Measurements from ENCODE around the gene P2RX4.

The P2RX4 gene

GRCh38 chr12:121175383-121176119, 34.4 kb upstream of the P2RX4 start:
- 91% methylated on average over 15 of the region's 16 CpGs for WGBS
- no peaks in the 10 kb centered on the region for H3K4me1 ChIP-seq (ENCODE audit: insufficient read depth, low read length)

GRCh38 chr12:121176826-121177529, 33.0 kb upstream of the P2RX4 start:
- Histone ChIP-seq H3K27me3 (ENCODE audit: insufficient read depth, low read length) (no peaks in the 10 kb centered on the region), H3K4me3 (ENCODE audit: low read length) (no peak overlapping the region), H3K4me1 (ENCODE audit: insufficient read depth, low read length) (no peaks in the 10 kb centered on the region), H3K36me3 (ENCODE audit: insufficient read depth, low read length) (no peaks in the 10 kb centered on the region), H3K9ac (ENCODE audit: low read depth, low read length) (no peak overlapping the region), H3K9me3 (ENCODE audit: insufficient read depth, low read depth, low read length) (no peaks in the 10 kb centered on the region), H3K27ac (ENCODE audit: low read depth, low read length) (no peak overlapping the region)
- 82% methylated on average over 19 of the region's 19 CpGs for WGBS

More at GRCh38 chr12:121175383-121176119, 34.4 kb upstream of the P2RX4 start:
- no peak overlapping the region for H3K27ac ChIP-seq (ENCODE audit: low read depth, low read length)
- no peaks in the 10 kb centered on the region for H3K36me3 ChIP-seq (ENCODE audit: insufficient read depth, low read length)
- no peaks in the 10 kb centered on the region for H3K9me3 ChIP-seq (ENCODE audit: insufficient read depth, low read depth, low read length)
- no peak overlapping the region for H3K4me3 ChIP-seq (ENCODE audit: low read length)
- H3K27me3 ChIP-seq (ENCODE audit: insufficient read depth, low read length), result no peaks in the 10 kb centered on the region
- no peak overlapping the region for H3K9ac ChIP-seq (ENCODE audit: low read depth, low read length)

DNA sequence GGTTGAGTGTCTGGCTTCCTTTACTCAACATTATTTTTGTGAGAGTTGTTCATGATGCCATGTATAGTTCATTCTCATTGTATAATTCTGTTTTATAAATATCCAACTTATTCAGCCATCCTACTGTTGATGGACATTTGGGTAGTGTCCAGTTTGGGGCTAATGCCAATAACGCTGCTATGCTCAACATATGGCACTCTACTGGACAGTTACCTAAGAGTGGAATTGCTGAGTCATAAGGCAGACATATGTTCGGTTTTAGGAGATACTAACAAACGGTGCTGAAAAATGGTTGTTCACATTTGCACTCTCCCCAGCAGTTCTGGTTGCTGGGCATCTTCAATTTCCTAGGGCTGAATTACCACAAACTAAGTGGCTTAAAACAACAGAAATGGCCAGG, 28.7 kb upstream of the P2RX4 start:
- Histone ChIP-seq H3K9ac (ENCODE audit: low read depth, low read length) (no peak overlapping the region), H3K4me3 (ENCODE audit: low read length) (no peak overlapping the region), H3K27ac (ENCODE audit: low read depth, low read length) (no peak overlapping the region), H3K4me1 (ENCODE audit: insufficient read depth, low read length) (no peaks in the 10 kb centered on the region), H3K27me3 (ENCODE audit: insufficient read depth, low read length) (no peaks in the 10 kb centered on the region), H3K36me3 (ENCODE audit: insufficient read depth, low read length) (no peaks in the 10 kb centered on the region), H3K9me3 (ENCODE audit: insufficient read depth, low read depth, low read length) (peaks cover 5% of the 10 kb centered on the region; the same call in 1 of the 2 replicates)
- WGBS, result 98% methylated on average over 3 of the region's 3 CpGs

- H3K27ac ChIP-seq (ENCODE audit: low read depth, low read length), result no peak overlapping the region
- WGBS, result 88% methylated on average over 1 of the region's 3 CpGs
- H3K9ac ChIP-seq (ENCODE audit: low read depth, low read length), result no peak overlapping the region
- no peaks in the 10 kb centered on the region for H3K4me1 ChIP-seq (ENCODE audit: insufficient read depth, low read length)
- no peak overlapping the region for H3K4me3 ChIP-seq (ENCODE audit: low read length)
- no peaks in the 10 kb centered on the region for H3K27me3 ChIP-seq (ENCODE audit: insufficient read depth, low read length)
- H3K9me3 ChIP-seq (ENCODE audit: insufficient read depth, low read depth, low read length), result peaks cover 5% of the 10 kb centered on the region; the same call in 1 of the 2 replicates
- H3K36me3 ChIP-seq (ENCODE audit: insufficient read depth, low read length), result no peaks in the 10 kb centered on the region
Observed at GRCh38 chr12:121182222-121182893, 27.6 kb upstream of the P2RX4 start.

DNA sequence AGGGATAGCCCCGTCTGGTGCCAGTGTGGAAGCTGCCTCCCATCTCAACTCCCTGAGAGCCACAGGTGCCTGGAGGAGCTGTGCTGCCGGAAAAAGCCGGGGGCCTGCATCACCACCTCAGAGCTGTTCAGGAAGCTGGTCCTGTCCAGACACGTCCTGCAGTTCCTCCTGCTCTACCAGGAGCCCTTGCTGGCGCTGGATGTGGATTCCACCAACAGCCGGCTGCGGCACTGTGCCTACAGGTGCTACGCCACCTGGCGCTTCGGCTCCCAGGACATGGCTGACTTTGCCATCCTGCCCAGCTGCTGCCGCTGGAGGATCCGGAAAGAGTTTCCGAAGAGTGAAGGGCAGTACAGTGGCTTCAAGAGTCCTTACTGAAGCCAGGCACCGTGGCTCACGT, 25.5 kb upstream of the P2RX4 start:
- Histone ChIP-seq H3K27ac (ENCODE audit: low read depth, low read length) (no peak overlapping the region), H3K27me3 (ENCODE audit: insufficient read depth, low read length) (no peaks in the 10 kb centered on the region), H3K4me1 (ENCODE audit: insufficient read depth, low read length) (no peaks in the 10 kb centered on the region), H3K4me3 (ENCODE audit: low read length) (no peak overlapping the region), H3K9ac (ENCODE audit: low read depth, low read length) (no peak overlapping the region), H3K36me3 (ENCODE audit: insufficient read depth, low read length) (no peaks in the 10 kb centered on the region), H3K9me3 (ENCODE audit: insufficient read depth, low read depth, low read length) (peaks cover 5% of the 10 kb centered on the region; the same call in 1 of the 2 replicates)
- WGBS, result 85% methylated on average over 15 of the region's 15 CpGs

GRCh38 chr12:121184984-121185889, 24.7 kb upstream of the P2RX4 start:
- H3K9ac ChIP-seq (ENCODE audit: low read depth, low read length), result no peak overlapping the region
- peaks cover 5% of the 10 kb centered on the region; the same call in 1 of the 2 replicates for H3K9me3 ChIP-seq (ENCODE audit: insufficient read depth, low read depth, low read length)
- no peak overlapping the region for H3K4me3 ChIP-seq (ENCODE audit: low read length)
- no peak overlapping the region for H3K27ac ChIP-seq (ENCODE audit: low read depth, low read length)
- H3K27me3 ChIP-seq (ENCODE audit: insufficient read depth, low read length), result no peaks in the 10 kb centered on the region
- WGBS, result 95% methylated on average over 7 of the region's 7 CpGs
- no peaks in the 10 kb centered on the region for H3K4me1 ChIP-seq (ENCODE audit: insufficient read depth, low read length)
- H3K36me3 ChIP-seq (ENCODE audit: insufficient read depth, low read length), result no peaks in the 10 kb centered on the region

- 89% methylated on average over 1 of the region's 2 CpGs for WGBS
- Histone ChIP-seq H3K27ac (ENCODE audit: low read depth, low read length) (no peak overlapping the region), H3K27me3 (ENCODE audit: insufficient read depth, low read length) (no peaks in the 10 kb centered on the region), H3K4me3 (ENCODE audit: low read length) (no peak overlapping the region), H3K9me3 (ENCODE audit: insufficient read depth, low read depth, low read length) (peaks cover 5% of the 10 kb centered on the region; the same call in 1 of the 2 replicates), H3K9ac (ENCODE audit: low read depth, low read length) (no peak overlapping the region), H3K4me1 (ENCODE audit: insufficient read depth, low read length) (no peaks in the 10 kb centered on the region), H3K36me3 (ENCODE audit: insufficient read depth, low read length) (no peaks in the 10 kb centered on the region)
Observed at GRCh38 chr12:121186826-121187225, 23.1 kb upstream of the P2RX4 start.

DNA sequence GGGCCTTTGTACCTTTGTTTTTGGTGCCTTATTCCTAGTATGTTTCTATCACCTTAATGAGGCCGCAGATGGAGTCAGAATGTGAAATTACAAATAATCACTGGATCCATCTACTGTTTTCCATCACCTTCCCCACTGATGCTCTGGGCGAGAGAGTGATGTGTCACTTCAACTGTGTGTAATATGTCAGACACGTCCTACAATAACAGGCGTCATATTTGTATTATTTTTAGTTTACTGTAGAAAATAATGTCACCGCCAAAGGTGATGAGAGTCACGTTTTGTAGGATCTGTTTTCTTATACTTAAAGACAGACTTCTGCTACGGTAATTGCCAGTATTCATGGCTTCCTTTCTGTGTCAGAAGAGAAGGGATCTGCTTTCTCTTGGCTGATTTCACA, 22.4 kb upstream of the P2RX4 start:
- Histone ChIP-seq H3K27me3 (ENCODE audit: insufficient read depth, low read length) (no peaks in the 10 kb centered on the region), H3K27ac (ENCODE audit: low read depth, low read length) (no peak overlapping the region), H3K36me3 (ENCODE audit: insufficient read depth, low read length) (no peaks in the 10 kb centered on the region), H3K4me1 (ENCODE audit: insufficient read depth, low read length) (no peaks in the 10 kb centered on the region), H3K9me3 (ENCODE audit: insufficient read depth, low read depth, low read length) (peaks cover under 1% of the 10 kb centered on the region; the same call in 1 of the 2 replicates), H3K9ac (ENCODE audit: low read depth, low read length) (no peak overlapping the region), H3K4me3 (ENCODE audit: low read length) (no peak overlapping the region)
- 92% methylated on average over 7 of the region's 7 CpGs for WGBS

GRCh38 chr12:121188227-121188626, 21.7 kb upstream of the P2RX4 start:
- Histone ChIP-seq H3K9ac (ENCODE audit: low read depth, low read length) (no peak overlapping the region), H3K4me3 (ENCODE audit: low read length) (no peak overlapping the region), H3K36me3 (ENCODE audit: insufficient read depth, low read length) (no peaks in the 10 kb centered on the region), H3K9me3 (ENCODE audit: insufficient read depth, low read depth, low read length) (no peaks in the 10 kb centered on the region), H3K4me1 (ENCODE audit: insufficient read depth, low read length) (no peaks in the 10 kb centered on the region), H3K27me3 (ENCODE audit: insufficient read depth, low read length) (no peaks in the 10 kb centered on the region), H3K27ac (ENCODE audit: low read depth, low read length) (no peak overlapping the region)
- 92% methylated on average over 2 of the region's 2 CpGs for WGBS

DNA sequence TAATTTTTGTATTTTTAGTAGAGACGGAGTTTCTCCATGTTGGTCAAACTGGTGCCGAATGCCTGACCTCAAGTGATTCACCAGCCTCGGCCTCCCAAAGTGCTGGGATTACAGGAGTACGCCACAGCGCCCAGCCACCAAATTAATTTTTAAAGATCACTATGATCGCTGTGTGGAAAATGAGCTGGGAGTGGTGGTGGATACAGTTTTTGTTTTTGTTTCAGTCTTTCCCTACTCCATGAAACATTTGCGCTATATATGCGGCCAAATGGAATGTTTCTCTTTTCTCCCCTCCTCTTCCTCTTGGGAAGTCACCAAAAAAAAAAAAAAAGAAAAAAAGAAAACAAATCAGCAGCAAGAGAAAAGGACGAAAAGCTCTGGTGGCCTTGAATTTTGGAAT, 20.8 kb upstream of the P2RX4 start:
- H3K36me3 ChIP-seq (ENCODE audit: insufficient read depth, low read length), result no peaks in the 10 kb centered on the region
- WGBS, result 96% methylated on average over 6 of the region's 9 CpGs
- H3K4me3 ChIP-seq (ENCODE audit: low read length), result no peak overlapping the region
- no peaks in the 10 kb centered on the region for H3K9me3 ChIP-seq (ENCODE audit: insufficient read depth, low read depth, low read length)
- H3K27me3 ChIP-seq (ENCODE audit: insufficient read depth, low read length), result no peaks in the 10 kb centered on the region
- no peaks in the 10 kb centered on the region for H3K4me1 ChIP-seq (ENCODE audit: insufficient read depth, low read length)
- no peak overlapping the region for H3K27ac ChIP-seq (ENCODE audit: low read depth, low read length)
- H3K9ac ChIP-seq (ENCODE audit: low read depth, low read length), result no peak overlapping the region
